Stimulated activated CD8-positive, alpha-beta memory T cell treated with anti-CD3 and anti-CD28 coated beads, Interleukin-12 subunit alpha, Interleukin-12 subunit beta, amount 100 ng/mL, for 24 hours (primary cell): ENCODE data around the gene PSMC4.

Source experiments
- DNase-seq: peaks from one replicate; pipeline ENCODE4 v3.0.0-alpha.2; 2020; ENCODE audit errors: extremely low read depth

The PSMC4 gene

DNA sequence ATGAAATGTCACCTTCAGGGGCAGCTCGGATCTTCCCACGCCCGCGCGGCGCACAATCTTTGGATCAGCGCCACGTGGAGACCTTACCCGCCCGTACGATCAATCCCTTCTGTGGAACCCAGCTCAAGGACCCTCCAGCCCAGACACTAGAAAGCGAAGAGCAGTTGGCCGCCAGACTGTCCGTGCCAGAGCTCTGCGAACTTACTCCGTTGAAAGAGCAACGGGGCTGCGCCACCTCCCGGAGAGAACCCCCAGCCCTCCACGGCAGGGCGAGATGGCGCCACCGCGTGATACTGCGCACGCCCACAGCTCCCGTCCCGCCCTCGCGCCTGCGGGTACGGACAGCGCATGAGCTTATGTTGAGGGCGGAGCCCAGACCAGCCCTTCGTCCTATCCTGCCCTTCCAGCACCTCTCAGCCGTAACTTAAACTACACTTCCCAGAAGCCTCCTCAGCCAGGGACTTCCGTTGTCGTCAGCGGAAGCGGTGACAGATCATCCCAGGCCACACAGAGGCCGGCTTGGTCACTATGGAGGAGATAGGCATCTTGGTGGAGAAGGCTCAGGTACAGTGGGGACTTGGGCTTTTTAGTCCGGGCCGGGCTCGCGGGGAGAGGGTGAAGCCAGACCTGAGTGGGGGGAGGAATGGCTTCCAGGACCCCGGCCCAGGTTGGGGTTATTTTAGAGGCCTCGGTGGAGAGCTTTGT lies at the start of gene PSMC4:
Gene PSMC4, plus strand, starts transcription at position 491 of the 705 bp plus-strand sequence. Its CDS starts 38 bp downstream, at position 529.
- peak; percentile 98 for DNase-seq

DNA sequence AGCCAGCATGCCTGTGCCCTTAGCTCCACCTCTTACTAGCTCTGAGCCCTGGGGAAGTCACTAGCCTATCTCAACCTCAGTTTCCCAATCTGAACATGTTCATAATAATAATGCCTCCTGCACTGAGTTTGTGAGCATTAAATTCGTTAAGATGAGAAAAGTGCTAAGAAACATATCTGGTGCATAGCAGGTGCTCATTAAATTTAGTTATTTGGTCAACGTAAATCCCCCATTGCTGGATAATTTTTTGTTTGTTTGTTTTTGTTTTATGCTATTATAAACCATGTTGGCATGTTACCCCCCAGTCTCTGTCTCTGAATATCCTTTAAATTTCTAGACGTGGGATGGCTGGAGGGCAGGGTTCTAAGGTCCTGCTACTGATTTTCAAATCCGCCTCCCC lies 47.1 kb upstream of the PSMC4 start:
- DNase-seq = no peak

DNA sequence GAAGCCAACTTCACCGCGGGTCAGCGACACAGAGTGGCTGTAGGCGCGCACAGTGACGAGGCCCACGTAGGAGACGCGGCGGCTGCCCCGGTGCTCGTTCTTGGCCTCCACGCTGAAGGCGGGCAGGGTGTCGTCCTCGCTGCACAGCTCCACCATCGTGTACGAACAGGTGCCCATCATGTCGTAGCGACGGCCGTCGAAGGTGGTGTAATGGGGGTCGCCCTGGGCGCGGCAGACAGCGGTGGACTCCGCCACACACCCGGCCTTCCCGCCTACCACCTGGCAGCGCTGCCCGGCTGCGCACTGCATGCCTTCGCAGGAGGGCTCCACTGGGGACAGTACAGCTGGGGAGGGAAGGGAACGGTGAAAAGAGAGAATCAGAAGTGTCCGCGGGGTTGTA lies 46.6 kb upstream of the PSMC4 start:
- no peak for DNase-seq

DNA sequence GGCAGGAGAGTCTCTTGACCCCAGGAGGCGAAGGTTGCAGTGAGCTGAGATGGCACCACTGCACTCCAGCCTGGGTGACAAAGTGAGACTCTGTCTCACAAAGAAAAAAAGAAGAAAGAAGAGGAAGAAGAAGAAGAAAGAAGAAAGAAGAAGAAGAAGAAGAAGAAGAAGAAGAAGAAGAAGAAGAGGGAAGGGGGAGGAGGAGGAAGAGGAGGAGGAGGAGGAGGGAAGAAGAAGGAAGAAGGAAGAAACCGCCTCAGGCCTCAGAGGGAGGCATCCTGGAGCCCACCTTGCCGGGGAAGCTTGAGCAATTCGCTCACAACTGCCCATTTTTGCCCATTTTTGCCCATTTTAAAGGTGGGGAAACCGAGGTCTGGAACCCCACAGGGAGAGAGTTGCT lies 46.0 kb upstream of the PSMC4 start:
- DNase-seq = no peak

DNA sequence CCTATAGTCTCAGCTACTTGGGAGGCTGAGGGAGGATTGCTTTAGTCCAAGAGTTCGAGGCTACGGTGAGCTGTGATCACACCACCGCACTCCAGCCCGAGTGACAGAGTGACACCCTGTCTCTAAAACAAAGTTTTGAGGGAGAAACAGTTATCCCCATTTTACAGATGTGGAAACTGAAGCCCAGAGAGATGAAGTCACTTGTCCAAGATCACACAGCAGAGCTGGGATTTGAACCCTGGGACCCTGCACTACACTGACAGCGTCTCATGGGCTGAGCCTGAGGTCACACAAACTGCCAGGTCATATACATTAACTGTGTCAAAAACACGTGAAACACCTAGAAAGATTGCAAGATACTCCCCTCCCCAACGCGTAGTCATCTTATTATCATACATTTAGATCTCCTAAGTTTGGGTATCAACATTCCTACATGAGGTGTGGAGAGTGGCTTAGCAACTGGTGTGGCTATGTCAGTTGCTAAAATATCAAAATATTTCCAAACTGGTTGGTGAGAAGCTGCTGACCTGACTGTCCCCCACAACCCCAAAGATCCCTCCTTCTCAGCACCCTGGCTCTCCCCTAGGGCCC lies 44.7 kb upstream of the PSMC4 start:
- DNase-seq = no peak

DNA sequence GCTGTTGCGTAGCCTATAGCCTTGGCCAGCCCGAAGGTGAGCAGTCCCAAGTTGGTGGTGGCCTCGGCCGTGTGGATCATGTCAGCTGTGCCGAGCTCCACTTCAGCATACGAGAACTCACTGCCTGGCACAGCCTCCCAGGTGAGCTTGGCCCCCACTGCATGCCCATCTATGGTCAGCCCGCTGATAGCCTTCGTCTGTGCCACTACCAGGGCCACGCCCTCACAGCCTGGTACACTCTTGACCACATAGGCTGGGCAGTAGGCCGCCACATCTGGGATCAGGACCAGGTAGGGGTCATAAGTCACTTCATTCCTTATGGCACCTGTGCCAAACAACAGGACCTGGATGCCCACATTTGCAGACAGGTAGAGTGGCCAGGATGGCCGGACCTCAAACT lies 43.9 kb upstream of the PSMC4 start:
- no peak for DNase-seq

DNA sequence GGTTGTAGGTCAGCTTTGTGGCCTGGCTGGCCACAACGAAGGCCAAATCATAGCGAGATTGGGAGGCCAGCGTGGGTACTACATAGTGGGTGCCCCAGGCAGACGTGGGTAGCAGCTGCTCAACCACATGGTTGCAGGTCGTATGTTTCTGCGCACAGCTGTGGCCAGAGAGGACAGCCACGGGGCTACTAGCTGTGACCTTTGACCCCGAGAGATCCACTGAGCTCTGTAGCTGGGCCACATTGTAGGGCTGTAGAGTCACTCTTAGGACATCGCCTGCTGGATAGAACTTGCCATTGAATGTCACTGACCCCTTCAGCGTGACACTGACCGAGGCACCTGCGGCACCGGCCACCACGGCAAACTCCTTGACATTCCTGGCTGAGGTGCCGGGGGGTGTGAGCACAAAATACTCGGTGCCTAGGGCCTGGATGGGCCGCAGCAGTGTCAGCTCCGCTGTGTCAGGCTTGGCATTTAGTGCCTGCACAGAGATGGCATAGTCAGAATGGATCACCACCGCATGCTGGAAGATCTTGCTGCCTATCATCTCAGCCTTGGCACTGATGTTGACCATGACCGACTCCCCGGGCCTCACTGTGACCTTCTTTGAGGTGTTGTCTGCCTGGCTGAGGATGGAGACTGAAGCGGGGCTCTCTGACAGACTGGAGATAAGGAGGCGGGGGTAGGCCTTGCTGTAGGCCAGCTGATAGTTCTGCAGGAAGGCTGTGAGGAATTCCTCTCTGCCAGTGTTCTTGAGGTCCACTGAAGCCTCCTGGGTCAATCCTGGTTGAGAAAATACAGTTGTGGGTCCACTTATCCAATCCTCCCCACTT lies 43.2 kb upstream of the PSMC4 start:
- no peak for DNase-seq

DNA sequence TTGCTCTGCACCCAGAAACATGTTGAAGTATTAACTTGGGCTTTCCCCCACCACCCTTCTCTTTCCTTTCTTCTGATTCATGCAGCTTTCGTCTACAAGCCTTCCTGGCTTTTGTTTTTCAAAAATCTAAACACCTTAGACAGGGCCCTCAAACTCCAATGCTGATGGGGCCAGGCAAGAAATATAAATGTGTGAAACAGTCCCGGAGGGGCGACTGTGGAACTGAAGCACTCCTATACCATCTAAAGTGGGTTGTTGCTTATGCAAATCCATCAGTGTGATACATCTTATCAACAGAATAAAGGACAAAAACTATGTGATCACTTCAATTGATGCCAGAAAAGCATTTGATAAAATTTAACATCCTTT lies 42.6 kb upstream of the PSMC4 start:
- no peak for DNase-seq

DNA sequence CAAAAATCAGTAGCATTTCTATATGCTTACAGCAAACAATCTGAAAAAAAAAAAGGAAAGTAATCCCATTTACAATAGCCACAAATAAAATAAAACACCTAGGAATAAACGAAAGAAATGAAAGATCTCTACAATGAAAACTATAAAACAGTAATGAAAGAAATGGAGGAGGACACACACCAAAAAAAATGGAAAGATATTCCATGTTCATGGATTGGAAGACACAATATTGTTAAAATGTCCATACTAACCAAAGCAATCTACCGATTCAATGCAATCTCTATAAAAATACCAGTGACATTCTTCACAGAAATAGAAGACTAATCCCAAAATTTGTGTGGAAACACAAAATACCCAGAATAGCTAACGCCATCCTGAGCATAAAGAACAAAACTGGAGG lies 41.2 kb upstream of the PSMC4 start:
- no peak for DNase-seq

DNA sequence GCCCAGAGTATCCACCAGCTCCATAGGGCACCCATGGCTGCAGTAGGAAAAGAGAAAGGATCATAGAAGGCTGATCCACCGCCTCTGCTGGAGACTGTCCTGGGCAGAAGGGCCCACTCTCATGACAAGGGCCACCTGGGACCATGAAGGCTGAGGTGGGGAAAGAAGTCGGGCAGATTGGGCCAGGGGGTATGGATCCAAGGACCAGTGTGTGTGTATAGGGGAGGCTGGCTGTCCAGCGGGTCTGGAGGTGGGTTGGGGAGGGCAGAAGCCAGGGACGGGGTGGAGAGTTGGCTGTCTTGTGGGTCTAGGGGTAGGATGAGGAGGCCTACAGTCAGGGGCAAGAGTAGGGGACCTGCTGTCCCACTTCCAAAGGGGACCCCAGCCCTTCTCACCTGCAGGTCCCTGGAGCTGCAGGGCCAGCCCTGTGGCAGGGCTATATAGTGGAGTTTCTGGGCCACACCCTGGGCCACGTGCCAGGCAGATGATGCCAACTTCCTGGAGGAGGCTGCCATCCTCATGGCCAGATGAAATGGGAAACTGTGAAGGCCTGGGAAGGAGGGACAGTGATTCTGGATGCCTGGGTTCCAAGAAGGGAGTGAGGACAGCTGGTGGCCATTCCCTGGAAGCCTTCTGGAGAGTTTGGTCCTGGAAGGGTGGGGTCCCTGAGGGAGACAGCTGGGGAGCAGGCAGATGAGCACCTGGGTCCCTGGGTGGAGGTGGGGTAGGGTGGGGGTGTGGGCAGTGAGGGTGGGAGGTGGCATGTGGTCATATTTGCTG lies 36.2 kb upstream of the PSMC4 start, which contains the start of gene FCGBP:
Gene FCGBP, minus strand, starts transcription at position 51 of the 780 bp plus-strand sequence.
- DNase-seq = no peak

DNA sequence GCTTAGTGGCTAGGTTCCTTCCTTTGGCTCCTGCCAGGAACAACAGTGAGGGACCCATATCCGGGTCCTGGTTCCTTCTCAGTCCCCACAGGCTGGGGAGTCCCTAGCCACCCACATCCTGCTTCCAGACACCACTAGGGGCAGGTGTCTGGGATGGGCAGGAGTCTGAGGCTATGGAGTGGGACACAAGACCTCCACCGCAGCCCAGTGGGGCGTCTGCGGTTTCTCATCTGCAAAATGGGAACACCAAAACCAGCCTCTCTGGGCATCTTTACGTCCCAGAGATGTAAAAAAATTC lies 35.7 kb upstream of the PSMC4 start:
- DNase-seq = no peak

DNA sequence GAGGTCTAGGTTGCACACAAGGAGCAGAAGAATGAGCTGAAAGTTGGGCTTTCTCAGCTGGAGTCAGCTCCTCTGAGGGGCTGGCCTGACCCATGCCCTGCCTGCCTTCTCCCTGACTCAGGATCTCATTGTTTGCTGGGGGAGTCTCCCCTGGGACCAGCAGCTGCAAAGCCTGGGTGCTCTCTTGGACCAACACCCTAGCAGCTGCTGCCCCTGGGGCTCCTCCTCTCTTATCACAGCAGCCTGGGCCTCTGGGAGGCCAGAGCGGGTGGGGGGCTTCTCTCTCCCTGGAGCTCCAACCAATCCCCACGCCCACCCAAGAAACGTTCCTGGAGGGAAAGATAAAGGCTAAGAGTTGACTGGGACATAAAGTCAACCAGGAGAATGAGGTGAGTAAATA lies 34.9 kb upstream of the PSMC4 start:
- DNase-seq = no peak

DNA sequence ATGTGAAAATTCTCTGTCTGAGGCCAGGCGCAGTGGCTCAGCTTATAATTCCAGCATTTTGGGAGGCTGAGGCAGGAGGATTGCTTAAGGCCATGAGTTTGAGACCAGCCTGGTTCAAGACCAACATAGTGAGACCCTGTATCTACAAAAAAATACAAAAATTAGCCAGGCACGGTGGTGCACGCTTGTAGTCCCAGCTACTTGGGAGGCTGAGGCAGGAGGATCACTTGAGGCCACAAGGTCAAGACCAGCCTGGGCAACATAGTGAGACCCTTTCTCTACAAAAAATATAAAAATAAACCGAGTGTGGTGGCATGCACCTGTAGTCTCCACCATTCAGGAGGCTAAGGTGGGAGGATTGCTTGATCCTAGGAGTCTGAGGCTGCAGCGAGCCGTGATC lies 34.3 kb upstream of the PSMC4 start:
- no peak for DNase-seq

DNA sequence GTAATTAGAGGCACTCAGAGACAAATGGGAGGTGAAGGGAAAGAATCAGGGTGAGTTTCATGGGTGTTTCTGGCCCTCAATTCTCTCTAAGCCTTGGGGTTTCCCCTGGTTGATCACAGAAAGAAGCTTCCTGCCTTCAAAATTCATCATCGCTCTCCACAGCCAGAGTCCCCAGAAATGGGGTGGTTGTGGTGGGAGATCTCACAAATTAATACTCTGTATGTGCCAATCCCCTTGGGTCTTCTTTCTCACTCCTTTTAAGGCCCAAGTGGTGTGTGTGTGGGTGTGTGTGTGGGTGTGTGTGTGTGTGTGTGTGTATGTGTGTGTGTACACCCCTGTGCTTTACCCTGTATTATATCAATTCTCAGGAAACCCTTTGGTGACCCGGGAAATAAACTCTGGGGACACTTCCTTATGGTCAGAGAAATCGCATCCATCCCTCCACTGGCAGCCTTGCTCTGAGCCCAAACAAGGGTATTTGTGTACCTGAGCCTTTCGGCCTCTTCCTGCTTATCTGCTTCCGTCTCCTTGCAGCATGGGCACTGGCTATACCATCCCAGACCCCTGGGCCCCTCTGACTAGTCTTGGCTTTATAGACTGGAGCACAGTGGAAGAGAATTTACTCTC lies 33.8 kb upstream of the PSMC4 start:
- DNase-seq = no peak

DNA sequence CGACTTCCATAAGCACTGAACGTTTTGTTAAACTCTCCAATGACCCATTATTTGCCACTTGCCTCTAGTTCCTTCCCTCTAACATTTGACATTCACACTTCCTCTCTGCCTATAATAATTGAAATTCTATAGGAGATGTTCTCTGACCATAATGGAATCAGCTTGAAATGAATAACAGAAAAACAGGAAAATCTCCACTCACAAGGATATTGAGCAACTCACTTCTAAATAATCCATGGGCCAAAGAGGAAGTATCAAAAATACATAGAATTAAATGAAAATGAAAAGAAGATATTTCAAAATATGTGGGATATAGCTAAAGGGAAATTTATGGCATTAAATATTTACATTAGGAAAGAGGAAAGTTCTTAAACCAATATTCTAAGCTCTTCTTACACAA lies 33.2 kb upstream of the PSMC4 start:
- DNase-seq = no peak

DNA sequence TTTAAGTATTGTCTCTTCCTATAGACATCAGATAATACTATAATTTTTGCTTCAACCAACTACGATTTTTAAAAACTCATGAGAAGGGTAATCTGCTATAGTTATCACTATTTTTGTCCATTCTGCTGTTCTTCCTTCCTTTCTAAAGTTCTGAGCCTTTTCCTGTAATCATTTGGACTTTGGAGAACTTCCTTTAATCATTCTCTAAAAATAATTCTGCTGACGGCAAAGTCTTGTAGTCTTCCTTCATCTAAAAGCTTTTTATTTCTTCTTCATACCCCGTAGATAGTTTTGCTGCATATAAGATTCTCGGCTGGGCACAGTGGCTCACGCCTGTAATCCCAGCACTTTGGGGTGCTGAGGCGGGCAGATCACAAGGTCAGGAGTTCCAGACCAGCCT lies 31.4 kb upstream of the PSMC4 start:
- no peak for DNase-seq

DNA sequence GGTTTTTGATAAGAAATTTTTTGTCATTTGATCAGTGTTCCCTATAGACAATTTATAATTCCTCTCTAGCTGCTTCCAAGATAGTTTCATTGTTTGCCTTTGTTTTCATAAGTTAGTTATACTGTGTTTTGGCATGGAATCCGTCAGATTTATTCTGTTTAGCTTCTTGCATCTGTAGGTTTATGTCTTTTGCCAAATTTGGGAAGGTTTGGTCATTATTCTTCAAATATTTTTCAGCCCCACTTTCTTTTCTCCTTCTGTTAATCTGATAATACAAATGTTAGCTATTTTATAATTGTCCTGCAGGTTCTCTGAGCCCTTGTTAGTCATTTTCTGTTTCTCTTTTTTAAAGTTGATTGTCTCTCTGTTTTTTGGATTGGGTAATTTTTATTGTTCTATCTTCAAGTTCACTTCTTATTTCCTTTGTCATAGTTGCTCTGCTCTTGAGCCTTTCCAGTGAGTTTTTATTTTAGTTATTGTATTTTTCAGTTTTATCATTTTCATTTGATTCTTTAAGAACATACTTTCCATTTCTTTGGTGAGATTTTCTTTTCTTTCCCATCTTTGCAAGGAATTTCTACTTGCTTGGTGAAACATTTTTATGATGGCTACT lies 30.6 kb upstream of the PSMC4 start:
- DNase-seq = no peak

DNA sequence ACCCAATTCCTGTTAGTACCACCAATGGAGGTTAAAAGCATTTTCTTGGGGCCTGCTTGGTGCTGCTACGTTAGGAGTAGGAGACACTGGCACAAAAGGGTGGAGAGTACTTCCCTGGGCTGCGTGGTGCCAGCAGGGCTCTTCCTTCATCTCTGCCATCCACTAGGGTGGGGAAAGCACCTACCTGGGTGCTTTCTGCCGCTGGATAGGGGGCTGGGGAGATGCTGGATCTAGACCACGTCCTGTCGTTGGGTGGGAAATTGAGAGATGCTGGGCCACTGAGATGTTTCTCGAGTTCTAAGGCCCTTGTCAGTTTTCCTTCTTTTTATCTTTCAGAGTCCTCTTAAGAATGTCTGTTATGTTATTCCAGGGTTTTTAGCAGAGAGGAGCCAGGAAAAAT lies 29.8 kb upstream of the PSMC4 start:
- no peak for DNase-seq

DNA sequence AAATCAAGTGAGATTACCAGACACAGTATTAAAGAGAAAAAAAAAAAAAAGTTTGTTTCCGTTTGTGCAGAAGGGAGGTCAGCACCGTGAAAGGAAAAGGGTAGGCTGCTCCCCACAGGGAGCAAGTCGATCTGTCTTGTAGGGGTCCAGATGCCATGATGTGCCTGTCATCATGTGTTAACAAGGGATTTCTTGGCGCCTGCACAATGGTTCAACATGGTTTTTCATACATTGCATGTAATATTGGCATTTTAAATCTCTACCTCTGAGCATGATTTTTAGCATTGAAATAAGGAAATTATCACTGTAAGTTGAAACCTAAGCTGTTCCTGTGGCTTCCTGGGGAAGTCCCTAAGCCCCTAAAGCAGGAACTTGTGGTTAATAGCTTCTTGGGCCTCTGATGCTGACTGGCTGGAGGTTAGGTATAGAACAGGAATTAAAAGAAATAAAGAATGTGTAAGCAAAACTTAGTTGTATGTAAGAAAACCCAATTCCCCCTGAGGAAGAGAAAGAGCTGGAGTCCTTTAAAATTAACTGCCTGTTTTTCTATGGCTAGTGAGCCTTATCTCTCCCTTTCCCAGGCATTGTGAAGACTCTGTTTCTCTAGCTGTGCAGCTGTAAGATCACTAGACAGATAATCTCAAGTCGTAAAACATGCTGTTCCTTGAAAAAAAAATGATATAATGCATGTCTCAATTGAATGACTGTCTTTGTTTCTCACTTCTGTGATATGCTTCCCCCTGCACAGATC lies 29.2 kb upstream of the PSMC4 start:
- DNase-seq = peak; percentile 15

DNA sequence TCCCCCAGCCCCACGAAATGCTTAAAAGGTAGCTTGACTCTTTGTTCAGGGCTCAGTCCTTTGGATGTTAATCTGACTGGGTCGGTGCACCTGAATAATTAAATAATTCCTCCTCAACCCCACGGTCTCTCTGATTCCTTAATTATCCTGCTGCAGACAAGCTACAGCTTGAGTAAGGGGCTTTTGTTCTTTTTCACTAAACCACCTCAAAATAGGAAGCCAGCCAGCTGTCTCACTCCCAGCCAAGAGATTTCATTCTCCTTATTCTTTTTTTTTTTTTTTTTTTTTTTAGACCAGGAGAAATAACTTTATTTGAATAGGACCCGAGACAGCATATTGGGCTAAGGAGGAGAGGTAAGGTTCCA lies 28.6 kb upstream of the PSMC4 start:
- no peak for DNase-seq

DNA sequence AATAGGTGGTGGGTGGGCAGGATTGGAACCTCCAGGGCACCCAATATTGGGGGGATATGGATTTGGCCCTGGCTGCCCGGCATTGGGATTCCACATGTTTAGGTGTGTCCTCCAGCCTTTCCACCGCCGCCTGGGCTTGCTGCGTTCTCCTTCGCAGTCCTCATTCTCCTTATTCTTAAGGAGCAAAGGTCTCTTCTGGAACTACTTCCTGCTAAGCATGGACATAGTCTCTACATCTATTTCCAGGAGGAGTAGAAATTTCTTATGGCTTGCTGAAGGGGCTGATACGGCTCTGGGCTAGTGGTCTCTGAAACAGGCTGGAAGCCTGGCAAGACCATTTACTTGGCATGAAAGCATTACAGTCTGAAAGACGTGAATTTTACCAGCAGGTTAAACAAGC lies 27.4 kb upstream of the PSMC4 start:
- DNase-seq = no peak
